LNCAP (cell line): ENCODE results near the gene TSSC4.

Experiments
- CTCF ChIP-seq: fragments of 450-650 bp; IDR thresholded peaks from 2 replicates; pipeline ENCODE4 v1.5.1; 2017; ENCODE audit warnings: mild to moderate bottlenecking

TSSC4 gene

GRCh38 chr11:2421226-2421994, 20.9 kb downstream of the TSSC4 start:
- TF ChIP-seq CTCF: no peak

GRCh38 chr11:2421996-2422395, 21.4 kb downstream of the TSSC4 start:
- no peak for TF ChIP-seq CTCF

GRCh38 chr11:2422461-2423156, 22.1 kb downstream of the TSSC4 start:
- TF ChIP-seq CTCF: no peak

GRCh38 chr11:2423157-2424025, 22.8 kb downstream of the TSSC4 start:
- TF ChIP-seq CTCF: no peak

GRCh38 chr11:2424811-2425495, 24.4 kb downstream of the TSSC4 start:
- no peak for TF ChIP-seq CTCF

GRCh38 chr11:2425506-2425905, 25.0 kb downstream of the TSSC4 start:
- TF ChIP-seq CTCF: no peak

GRCh38 chr11:2426221-2426620, 25.7 kb downstream of the TSSC4 start:
- TF ChIP-seq CTCF: no peak
